HG03342 (cell line): Measurements from ENCODE around the gene CPAMD8.
"Not testable (repeated sequence)": the region's sequence is repeated elsewhere in the genome, so short reads cannot be mapped to it uniquely, and the experiment has no call there.

Experiments
- ATAC-seq: cut with Tn5 transposase; IDR thresholded peaks from one replicate; pipeline ENCODE4 v1.9.1; 2021; ENCODE audit warnings: mild to moderate bottlenecking, moderate library complexity; ENCODE audit not compliant: unreplicated experiment

The CPAMD8 gene

DNA sequence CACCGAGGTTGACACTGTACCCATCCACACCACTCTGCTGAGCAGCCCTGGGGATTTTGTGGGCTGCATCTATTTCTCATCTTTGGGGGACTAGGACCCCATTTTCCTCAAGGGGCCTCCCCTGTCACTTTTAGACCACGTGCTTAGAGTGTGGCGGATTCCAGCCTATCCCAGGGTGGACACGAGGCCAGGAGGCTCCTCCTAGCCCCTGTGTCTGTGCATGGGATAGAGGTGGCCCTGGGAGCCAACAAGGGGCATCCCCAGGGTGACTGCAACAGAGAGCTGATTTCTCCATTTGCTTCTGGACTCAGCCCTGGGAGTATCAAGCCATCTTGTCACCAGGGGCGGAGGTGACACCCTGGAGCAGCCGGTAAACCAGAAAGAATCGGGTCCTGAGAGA is 24.2 kb downstream of the CPAMD8 start:
- no peak for ATAC-seq

DNA sequence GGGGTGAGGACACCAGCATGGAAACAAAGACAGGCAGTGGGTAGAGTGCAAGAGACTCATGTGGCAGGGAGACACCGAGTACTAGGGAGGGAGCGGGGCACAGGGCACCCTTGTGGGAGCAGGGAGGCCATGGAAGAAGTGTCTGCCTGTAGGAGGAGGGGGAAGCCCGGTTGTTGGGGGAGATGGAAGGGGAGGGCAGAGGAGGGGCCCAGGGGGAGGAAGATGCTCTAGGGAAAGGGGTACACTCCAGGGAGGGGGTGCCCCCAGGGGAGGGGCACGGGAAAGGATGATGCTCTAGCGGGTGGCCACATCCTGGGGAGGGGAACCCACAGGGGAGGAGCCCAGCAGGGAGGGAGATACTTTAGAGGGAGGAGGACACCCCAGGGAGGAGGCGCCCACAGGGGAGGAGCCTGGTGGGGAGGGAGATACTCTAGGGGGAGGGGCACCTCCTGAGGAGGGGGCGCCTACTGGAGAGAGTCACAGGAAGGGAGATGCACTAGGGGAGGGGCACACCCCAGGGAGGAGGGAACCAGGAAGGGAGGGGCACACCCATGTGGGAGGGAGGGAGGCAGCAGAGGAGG is 24.9 kb downstream of the CPAMD8 start:
- ATAC-seq: no peak

DNA sequence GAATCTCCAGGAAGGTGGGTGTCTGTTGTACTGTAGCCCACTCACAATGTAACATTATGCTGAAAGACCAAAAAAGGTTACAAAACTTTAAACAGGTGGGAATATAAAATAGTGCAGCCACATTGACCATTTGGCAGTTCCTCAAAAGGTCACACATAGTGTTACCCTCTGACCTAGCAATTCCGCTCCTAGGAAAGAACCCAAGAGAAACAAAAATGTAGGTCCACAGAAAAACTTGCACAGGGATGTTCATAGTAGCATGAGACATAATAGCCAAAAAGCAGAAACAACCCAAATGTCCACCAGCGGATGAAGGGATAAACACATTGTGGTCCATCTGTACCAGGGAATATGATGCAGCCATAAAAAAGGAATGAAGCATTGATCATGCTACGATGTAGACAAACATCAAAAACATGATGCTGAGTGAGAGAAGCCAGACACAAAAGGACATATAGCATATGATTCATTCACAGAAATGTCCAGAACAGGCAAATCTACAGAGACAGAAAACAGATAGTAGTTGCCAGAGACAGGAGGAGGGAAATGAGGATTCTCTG is 27.9 kb downstream of the CPAMD8 start:
- ATAC-seq: no peak

DNA sequence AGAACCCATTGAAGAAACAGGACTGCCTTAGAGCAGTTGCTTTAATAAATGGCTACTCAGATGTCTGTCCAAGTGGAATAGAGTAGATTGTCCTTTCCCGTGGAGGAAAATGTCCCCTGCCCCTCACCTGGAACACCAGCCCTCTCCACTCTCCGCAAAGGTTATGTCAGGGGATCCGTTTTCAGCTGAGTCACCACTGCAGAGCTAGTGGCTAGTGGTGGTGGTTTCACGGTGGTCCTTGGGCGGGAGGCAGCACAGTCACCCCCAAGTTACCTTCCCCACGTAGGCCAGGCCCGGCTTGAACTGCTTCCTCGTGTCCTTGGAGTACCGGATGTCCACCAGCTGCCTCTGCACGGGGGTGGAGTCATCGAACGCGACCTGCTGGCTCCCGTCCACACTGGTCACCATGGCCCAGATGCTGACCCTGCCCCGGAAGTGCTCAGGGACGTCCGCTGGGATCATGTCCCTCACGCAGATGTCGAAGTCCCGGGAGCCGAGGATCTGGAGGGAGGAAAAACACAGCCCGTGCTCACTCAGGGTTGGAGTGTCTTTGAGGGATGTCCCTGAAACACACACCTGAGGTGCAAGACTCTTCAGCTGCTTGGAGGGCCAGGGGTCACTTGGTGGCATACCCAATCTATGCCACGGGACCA is 29.6 kb downstream of the CPAMD8 start:
- not testable (repeated sequence) for ATAC-seq

DNA sequence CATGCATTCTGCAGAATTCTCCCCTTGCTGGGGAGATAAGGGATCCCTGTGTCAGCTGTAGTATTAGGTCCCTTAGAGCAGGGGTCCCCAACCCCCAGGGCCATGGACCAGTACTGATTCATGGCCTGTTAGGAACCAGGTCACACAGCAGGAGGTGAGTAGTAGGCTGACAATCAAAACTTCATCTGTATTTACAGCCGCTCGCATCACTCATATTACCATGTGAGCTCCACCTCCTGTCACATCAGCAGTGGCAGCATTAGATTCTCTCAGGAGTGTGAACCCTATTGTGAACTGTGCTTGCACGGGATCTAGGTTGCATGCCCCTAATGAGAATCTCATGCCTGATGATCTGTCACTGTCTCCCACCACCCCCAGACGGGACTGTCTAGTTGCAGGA is 37.9 kb downstream of the CPAMD8 start:
- no peak for ATAC-seq

DNA sequence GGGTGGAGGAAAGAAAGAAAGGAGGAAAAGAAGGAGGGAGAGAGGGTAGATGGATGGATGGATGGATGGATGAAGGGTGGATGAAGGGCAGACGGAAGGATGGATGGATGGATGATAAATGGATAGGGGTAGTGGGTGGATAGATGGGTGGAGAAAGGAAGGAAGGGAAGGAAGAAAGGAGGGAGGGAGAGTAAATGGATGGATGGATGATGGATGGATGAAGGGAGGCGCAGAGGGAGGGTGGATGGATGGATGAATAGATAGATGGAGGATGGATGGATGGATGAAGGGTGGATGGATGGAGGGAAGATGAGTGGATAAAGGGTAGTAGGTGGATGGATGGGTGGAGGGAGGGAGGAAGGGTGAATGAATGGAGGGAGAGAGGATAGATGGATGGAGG is 41.2 kb downstream of the CPAMD8 start:
- no peak for ATAC-seq

DNA sequence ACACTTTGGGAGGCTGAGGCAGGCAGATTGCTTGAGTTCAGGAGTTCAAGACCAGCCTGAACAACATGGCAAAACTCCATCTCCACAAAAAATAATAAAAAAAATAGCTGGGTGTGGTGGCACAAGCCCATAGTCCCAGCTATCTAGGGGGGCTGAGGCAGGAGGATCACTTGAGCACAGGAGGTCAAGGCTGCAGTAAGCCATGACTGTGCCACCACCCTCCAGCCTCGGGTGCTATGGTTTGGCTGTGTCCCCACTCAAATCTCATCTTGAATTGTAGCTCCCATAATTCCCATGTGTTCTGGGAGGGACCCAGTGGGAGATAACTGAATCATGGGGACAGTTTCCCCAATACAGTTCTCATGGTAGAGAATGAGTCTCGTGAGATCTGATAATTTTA is 44.0 kb downstream of the CPAMD8 start:
- not testable (repeated sequence) for ATAC-seq

DNA sequence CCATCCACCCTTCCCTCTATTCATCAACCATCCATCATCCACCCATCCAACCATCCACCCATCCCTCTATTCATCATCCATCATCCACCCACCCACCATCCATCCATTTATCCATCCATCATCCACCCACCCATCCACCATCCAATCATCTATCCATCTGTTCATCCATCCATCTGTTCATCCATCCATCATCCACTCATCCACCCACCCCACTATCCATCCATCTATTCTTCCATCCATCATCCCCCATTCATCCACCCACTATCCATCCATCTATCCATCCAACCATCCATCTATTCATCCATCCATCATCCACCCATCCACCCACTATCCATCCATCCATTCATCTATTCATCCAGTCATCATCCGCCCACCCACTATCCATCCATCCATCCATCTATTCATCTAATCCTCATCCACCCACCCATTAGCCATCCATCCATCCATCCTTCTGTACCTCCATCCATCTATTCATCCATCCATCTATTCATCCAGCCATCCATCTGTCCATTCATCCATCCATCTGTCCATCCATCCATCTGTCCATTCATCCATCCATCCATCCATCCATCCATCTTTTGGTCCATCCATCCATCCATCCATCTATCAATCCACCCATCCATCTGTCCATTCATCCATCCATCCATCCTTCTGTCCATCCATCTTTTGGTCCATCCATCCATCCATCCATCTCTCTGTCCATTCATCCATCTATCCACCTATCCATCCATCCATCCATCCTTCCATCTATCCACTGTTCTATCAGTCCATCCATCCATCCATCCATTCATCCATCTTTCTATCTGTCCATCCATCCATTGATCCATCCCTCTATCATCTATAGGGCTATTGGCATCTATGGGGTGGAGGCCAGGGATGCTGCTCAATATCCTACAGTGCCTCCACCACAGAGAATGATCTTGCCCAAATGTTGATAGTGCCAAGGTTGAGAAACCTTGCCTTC is 47.5 kb downstream of the CPAMD8 start:
- ATAC-seq: no peak

DNA sequence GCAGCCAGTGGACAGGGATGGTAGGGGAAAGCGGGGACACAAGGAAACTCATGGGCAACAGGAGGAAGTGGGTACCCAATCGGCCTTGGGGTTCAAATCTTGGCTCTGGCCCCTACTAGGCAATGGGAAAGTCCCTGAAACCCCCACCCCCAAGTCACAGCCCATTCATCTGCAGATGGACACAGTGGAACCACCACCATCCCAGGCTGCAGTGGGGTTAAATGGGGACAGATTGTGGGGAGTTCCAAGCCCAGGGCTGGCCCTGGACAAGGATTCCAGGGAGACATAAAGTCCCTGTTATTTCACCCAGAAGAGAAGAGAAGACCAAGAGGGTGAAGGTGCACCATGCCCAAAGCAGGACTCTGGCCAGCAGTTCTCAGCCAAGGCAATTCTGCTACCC is 48.5 kb downstream of the CPAMD8 start:
- ATAC-seq: no peak

DNA sequence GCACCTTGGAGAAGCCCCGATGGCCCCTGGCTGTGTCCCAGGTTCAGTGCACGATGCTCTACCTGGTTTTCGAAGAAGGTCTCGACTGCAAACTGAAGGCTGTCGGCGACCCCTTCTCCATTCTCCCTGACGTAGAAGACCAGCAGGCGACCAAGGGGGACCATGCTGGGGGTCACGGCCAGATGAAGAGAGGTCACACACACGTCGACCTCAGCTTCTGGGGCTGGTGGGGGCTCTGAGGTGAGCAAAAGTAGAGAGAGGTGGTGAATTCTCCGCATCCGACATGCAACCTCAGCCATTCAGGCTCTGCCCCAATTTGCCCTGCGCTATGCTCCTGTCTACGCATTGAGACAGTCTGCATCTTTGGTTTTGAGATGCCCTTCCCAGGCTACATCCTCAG is 49.3 kb downstream of the CPAMD8 start:
- no peak for ATAC-seq

DNA sequence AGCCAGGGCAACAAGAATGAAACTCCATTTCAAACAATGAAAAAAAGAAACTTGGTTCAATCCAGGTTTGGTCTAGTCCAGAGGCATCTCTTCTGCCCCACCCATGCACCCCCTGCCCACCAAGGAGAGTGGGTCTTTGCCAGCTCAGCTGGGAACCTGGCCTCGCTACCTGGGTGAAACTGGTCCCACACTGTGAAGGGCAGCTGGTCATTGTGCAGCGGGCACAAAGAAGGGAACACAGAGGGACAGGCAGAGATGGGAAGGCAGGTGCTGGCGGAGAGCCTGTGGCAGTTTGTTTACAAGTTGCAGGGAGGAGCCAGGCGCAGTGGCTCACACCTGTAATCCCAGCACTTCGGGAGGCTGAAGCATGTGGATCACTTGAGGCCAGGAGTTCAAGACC is 50.2 kb downstream of the CPAMD8 start:
- ATAC-seq: no peak

DNA sequence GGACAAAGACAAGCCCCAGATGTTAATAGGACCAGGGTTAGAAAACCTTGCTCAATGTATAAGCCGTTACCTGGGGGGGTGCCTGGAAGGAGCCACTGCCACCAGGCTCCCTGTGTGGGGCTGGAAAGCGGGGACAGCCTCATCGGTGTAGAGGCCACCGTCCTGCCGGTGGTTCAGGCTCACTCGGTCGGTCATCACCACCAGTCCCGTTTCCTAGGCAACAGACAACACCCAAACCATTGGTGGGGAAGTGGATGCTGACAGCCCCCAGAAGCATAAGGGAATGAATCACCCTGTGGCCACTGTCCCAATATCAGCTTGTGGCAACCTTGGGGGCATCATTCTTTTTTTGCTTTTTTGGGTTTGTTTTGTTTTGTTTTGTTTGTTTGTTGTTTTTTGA is 55.8 kb downstream of the CPAMD8 start:
- ATAC-seq: no peak

DNA sequence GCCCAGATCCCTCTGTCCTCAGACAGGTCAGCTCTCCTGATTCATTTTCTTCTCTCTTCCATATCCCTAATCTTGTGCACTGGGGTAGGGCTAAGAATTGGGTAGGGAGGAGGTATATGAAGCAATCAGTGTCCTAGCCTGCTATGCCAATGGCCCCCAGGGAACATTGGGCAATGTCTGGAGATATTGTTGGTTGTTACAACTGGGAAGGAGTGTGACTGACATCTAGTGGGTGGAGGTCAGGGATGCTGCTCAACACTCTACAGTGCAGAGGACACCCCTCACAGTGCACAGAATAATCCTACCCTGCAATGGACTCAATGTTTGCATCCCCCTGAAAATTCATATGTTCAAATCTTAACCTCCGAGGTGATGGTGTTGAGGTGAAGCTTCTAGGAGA is 57.5 kb downstream of the CPAMD8 start:
- ATAC-seq: no peak

DNA sequence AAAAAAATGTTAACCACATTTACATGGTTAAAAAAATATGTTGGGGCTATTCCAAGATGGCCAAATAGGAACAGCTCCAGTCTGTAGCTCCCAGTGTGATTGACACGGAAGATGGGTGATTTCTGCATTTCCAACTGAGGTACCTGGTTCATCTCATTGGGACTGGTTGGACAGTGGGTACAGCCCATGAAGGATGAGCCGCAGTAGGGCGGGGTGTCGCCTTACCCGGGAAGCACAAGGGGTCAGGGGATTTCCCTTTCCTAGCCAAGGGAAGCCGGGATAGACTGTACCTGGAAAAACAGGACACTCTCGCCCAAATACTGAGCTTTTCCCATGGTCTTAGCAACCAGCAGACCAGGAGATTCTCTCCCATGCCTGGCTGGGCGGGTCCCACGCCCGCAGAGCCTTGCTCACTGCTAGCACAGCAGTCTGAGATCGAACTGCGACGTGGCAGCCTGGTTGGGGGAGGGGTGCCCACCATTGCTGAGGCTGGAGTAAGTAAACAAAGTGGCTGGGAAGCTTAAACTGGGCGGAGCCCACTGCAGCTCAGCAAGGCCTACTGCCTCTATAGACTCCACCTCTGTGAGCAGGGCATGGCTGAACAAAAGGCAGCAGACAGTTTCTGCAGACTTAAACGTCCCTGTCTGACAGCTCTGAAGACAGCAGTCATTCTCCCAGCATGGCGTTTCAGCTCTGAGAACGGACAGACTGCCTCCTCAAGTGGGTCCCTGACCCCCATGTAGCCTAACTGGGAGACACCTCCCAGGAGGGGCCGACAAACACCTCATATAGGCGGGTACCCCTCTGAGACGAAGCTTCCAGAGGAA is 65.4 kb downstream of the CPAMD8 start:
- not testable (repeated sequence) for ATAC-seq

DNA sequence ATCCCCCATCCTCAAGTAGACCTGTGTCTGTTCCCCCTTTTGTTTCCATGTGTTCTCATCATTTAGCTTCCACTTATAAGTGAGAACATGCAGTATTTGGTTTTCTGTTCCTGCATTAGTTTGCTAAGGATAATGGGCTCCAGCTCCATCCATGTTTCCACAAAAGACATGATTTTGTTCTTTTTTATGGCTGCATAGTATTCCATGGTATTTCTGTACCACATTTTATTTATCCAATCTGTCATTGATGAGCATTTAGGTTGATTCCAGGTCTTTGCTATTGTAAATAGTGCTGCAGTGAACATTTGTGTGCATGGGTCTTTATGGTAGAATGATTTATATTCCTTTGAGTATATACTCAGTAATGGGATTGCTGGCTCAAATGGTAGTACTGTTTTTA is 68.3 kb downstream of the CPAMD8 start:
- not testable (repeated sequence) for ATAC-seq

DNA sequence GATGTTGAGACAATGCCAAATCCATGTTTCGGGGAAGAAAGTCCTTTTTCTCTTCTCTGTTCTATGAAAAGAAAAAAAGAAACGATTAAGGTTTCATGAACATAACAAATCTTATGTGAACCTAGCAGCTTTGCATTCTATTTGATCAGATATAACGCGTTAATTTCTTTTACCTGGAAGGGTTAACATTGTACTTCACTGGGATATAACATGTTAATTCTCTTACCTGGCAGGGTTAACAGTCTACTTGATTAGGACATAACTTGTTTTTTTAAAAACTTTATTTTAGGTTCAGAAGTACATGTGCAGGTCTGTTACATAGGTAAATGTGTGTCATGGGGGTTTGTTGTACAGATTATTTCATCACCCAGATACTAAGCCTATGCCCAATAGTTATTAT is 68.8 kb downstream of the CPAMD8 start:
- ATAC-seq: no peak

DNA sequence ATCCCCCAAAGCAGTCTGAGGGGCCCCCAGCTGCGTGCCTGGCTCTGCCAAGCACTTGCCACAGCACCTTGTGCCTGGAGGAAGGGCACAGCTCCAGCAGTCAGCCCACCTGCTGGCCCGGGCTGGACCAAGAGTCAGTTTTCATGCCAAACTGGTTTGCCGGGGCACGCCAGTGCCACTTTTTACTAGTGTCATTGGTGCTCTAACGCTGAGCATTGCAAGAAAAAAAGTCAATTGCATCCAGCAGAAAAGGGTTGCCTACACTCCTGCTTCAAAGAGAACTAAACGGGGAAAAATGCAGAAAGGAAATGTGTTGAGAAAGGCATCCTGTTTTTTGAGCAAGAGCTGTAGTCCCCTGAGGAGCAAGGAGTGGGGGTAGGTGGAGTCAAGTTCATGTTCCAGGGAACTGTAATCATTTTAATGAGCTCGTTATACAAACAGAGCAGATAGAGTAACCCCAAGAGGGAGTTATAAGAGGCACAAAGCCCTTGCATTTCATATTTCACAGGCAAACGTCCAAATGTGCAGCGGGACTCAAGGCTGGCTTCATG is 69.4 kb downstream of the CPAMD8 start:
- no peak for ATAC-seq

DNA sequence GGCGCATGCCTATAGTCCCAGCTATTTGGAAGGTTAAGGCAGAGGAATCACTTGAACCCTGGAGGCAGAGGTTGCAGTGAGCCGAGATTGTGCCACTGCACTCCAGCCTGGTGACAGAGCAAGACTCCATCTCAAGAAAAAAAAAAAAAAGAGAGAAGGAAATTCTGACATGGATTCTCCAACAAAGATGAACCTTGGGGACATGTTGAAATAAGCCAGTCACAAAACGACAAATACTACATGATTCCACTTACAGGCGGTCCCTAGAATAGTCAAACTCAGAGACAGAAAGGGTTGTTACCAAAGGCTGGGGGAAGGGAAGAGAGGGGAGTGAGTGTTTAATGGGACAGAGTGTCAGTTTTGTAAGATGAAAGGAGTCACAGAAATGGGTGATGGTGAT is 71.4 kb downstream of the CPAMD8 start:
- no peak for ATAC-seq

DNA sequence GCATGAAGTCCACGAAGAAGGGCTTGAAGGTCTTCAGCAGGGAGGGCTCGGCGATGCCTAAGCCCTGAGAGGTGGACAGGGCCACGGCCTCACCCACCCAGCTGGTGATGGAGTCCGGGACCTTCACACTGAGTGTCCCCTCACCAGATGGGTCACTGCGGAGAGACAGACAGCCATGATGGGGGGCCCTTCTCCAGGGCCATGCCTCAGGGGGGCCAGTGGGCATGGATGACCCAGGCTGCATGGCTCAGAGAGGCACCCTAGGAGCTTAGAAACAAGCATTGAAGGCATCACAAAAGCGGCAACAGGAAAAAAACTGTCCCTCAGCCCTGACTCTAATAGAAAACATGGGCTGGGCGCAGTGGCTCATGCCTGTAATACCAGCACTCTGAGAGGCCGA is 74.6 kb downstream of the CPAMD8 start:
- ATAC-seq: no peak

DNA sequence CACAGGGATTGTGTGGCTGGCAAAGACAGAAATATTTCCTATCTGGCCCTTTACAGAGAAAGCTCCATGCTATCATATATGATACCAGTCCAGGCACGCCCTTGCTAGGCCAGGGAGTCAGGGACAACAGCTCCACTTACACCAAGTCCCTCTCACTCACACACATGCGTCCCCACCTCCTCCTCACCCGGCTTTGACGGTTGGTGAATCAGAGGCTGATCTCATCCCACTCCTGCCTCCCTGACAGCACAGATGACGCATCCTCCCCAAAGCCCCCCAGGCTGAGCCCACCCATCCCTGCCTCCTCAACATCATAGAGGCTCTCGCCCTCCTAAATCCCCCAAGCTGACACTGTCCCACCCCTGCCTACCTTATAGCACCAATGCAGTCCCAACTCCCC is 75.1 kb downstream of the CPAMD8 start:
- no peak for ATAC-seq
